ENCODE measurements around the gene GRIN3B. TPM values are rescaled to one million over a fixed set of nuclear protein-coding genes. Genes with fewer than 3 reads are reported as not detected.
"Not testable (repeated sequence)": the region's sequence is repeated elsewhere in the genome, so short reads cannot be mapped to it uniquely, and the experiment has no call there.

GRIN3B gene
- polyA plus RNA-seq (2012; ENCODE audit: low read depth, missing spikeins): 0.06 TPM

DNA sequence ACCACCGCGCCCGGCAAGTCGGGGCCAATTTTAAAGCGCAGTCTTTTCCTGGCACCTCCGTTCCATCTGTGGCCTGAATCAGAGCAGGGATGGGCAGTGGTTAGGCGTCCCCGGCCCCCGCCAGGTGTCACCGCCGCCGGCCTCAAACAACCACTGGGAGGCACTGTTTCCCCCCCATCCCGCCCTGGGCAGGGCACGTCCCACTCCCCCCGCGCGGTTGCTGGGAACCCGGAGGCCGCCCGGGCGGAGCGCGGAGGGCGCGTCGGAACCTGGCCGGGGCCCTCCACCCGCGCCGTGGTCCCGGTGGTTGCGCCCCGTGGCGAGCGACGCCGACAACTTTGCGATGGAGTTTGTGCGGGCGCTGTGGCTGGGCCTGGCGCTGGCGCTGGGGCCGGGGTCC, at the start of gene GRIN3B:
TSS of gene GRIN3B (plus strand) at position 325 of the 400 bp plus-strand sequence. CDS start at position 344, 19 bp downstream.
- FAIRE-seq (no peak), DNase-seq (ENCODE audit: insufficient read length, low spot score) (peak; percentile 83)
- TF ChIP-seq POU2F2 (IDR thresholded peaks at IDR 0.05; ENCODE audit: low read depth, low read length) (no peak), POLR2AphosphoS5 (IDR thresholded peaks at IDR 0.05; ENCODE audit: low read depth, low read length) (no peak), TAF1 (IDR thresholded peaks at IDR 0.05; ENCODE audit: low read depth, low read length) (no peak), PAX5 (IDR thresholded peaks at IDR 0.05; ENCODE audit: insufficient read depth, low read length, severe bottlenecking) (no peak), POLR2A (IDR thresholded peaks at IDR 0.05; ENCODE audit: low read depth, low read length) (no peak), SPI1 (IDR thresholded peaks at IDR 0.05; ENCODE audit: low read depth, low read length) (no peak)

DNA sequence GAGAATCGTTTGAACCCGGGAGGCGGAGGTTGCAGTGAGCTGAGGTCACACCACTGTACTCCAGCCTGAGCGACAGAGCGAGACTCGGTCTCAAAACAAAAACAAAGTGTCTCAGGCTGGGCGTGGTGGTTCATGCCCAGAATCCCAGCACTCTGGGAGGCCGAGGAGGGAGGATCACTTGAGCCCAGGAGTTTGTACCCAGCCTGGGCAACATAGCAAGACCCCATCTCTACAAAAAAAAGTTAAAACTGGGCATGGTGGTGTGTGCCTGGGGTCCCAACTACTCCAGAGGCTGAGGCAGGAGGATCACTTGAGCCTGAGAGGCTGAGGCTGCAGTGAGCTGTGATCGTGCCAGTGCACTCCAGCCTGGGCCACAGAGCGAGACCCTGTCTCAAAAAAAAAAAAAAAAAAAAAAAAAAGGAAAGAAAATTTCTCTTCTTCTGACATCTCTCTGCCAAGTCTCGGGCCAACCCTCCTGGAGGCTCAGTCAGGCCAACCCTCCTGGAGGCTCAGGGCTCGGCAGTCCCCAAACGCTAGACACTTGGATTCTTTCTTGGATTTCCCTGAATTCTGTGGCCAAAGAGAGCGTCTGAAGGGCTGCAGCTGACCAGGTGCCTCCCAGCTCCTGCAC, 48.1 kb upstream of the GRIN3B start:
- TF ChIP-seq POLR2A (IDR thresholded peaks at IDR 0.05; ENCODE audit: low read depth, low read length) (0 out of 2 replicates have a peak, but pooled peaks have one; percentile 23), POLR2AphosphoS5 (IDR thresholded peaks at IDR 0.05; ENCODE audit: low read depth, low read length) (no peak), POU2F2 (IDR thresholded peaks at IDR 0.05; ENCODE audit: low read depth, low read length) (no peak)
- DNase-seq (ENCODE audit: insufficient read length, low spot score) (no peak), FAIRE-seq (peak; percentile 48)

DNA sequence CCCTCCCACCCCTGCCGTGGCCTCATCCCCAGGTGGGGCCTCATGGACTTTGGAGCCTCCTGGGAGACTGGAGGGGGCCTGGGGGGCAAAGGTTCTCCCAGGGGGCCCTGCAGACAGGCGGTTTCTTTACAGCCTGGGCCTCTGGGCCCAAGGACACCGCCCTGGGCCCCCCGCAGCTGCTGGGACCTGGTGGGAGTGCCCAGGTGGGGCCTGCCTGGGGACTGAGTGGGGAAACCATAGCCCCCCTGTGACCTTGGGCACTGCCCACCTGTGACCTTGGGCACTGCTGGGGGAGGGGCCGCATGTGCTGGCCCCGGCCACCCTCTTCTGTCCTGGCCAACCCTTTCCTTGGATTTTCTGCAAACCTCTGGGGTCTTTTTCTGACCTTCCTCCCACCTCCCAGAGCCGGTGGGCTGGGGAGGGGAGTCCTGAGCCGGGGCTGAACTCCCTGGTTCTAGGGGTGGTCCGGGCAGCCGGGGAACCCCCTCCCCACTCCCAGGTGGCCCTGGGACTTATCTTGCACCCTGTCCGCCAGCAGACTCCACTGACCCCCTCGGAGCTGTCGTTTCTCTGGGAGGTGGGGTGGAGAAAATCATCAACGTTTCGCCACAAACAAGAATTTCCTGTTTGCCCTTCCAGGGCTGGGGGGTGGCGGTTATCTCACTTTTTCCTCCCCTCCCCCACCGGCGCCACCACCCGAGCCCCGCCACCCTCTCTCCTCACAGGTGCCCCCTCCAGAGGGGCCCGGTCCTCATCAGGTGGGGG, 47.4 kb upstream of the GRIN3B start:
- FAIRE-seq (peak; percentile 74), DNase-seq (ENCODE audit: insufficient read length, low spot score) (no peak)
- no peak for TF ChIP-seq TAF1 (IDR thresholded peaks at IDR 0.05; ENCODE audit: low read depth, low read length)
- TF ChIP-seq POU2F2 (IDR thresholded peaks at IDR 0.05; ENCODE audit: low read depth, low read length): no peak
- no peak for TF ChIP-seq PAX5 (IDR thresholded peaks at IDR 0.05; ENCODE audit: insufficient read depth, low read length, severe bottlenecking)
- no peak for TF ChIP-seq POLR2AphosphoS5 (IDR thresholded peaks at IDR 0.05; ENCODE audit: low read depth, low read length)
- TF ChIP-seq POLR2A (IDR thresholded peaks at IDR 0.05; ENCODE audit: low read depth, low read length): no peak
- TF ChIP-seq SPI1 (IDR thresholded peaks at IDR 0.05; ENCODE audit: low read depth, low read length): no peak

DNA sequence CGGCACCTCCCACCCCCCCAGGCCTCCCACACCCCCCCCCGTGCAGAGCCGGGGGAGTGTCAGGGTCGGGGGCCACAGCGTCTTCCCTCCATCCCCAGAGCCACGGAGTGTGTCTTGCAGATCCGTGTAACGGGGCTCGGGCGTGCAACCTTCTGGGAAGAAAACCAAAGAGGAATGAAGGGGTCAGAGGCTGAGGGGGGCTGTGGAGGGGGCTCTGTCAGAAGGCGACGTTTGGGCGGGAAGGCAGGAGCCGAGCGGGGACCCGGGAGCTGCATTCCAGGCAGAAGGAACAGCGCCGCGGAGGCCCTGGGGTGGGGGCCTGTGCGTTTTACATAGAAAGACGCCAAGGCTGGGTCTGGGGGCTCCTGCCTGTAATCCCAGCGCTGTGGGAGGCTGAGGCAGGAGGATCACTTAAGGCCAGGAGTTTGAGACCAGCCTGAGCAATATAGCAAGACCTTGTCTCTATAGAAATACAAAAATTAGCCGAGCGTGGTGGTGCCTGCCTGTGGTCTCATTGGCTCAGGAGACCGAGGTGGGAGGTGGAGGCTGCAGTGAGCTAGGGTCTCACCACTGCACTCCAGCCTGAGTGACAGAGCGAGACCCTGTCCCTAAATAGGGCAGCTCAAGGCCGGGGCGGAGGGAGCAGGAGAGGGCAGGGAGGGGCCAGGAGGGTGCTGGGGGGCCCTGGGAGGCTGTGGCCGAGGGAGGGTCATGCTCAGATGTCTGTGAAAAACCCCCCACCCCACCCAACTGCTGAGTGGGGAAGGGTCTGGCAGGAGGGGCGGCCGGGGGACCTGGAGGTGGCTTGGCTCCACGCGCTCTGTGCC, 46.6 kb upstream of the GRIN3B start:
- DNase-seq (ENCODE audit: insufficient read length, low spot score) (no peak), FAIRE-seq (no peak)
- TF ChIP-seq PAX5 (IDR thresholded peaks at IDR 0.05; ENCODE audit: insufficient read depth, low read length, severe bottlenecking): no peak

DNA sequence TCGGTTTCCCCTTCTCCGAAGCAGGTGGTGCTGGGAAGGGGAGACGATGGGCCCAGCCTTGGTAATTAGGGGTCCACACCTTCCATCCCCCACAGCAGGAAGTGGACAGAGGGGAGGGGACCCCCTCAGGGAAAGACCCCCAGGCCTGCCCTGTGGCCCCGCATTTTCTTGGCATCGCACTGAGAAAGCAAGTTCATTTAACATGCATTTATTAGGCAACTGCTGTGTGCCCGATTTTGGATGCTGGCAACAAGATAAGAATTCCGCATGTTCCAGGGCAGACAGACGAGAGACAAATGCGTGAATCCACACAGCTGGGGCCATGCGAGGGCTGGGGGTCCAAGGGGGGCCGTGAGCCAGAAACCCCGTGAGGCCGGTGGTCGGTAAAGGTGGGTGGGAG, 45.9 kb upstream of the GRIN3B start:
- no peak for FAIRE-seq
- no peak for TF ChIP-seq POLR2A (IDR thresholded peaks at IDR 0.05; ENCODE audit: low read depth, low read length)
- TF ChIP-seq PAX5 (IDR thresholded peaks at IDR 0.05; ENCODE audit: insufficient read depth, low read length, severe bottlenecking): no peak
- no peak for DNase-seq (ENCODE audit: insufficient read length, low spot score)

DNA sequence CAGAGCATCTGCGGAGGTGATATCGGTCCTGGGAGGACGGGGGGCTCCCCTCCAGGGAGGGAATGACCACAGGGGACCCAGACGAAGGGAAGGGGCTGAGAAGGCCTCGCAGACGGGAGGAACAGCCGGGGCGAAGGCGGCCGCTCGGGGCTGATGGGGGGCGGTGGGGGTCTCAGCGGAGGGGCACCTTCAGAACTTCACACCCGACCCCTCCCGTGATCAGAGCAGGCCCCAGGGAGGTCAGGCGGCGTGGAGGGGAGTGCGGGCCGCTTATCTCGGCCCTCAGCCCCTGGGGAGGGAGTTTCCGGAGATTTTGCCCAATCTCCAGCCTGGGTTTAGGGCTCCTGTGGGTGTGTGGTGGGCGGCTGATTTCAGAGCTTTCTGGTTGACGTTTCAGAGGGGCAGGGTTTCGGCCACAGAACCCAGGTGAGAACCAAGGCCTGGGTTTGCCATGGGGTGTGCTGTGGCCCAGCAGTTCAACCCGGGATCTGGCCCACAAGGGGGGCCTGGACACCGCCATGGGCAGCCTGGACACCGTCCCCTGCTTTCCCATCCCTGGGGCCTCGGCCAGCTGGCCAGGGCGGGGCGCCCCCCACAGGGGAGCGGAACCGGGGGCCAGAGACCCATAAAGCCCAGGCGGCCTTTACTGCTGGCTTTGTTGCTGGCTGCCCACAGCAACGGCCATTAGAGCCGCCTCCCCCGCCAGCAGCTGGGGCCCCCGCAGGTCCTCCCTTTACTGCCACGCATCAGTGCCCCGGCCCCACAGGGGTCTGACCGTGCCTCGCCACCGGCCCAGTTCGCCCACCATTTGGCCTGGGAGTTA, 45.3 kb upstream of the GRIN3B start:
- DNase-seq (ENCODE audit: insufficient read length, low spot score) (no peak), FAIRE-seq (peak; percentile 77)
- TF ChIP-seq POLR2AphosphoS5 (IDR thresholded peaks at IDR 0.05; ENCODE audit: low read depth, low read length) (no peak), POU2F2 (IDR thresholded peaks at IDR 0.05; ENCODE audit: low read depth, low read length) (no peak), PAX5 (IDR thresholded peaks at IDR 0.05; ENCODE audit: insufficient read depth, low read length, severe bottlenecking) (no peak), TAF1 (IDR thresholded peaks at IDR 0.05; ENCODE audit: low read depth, low read length) (no peak), SPI1 (IDR thresholded peaks at IDR 0.05; ENCODE audit: low read depth, low read length) (no peak), POLR2A (IDR thresholded peaks at IDR 0.05; ENCODE audit: low read depth, low read length) (no peak)

DNA sequence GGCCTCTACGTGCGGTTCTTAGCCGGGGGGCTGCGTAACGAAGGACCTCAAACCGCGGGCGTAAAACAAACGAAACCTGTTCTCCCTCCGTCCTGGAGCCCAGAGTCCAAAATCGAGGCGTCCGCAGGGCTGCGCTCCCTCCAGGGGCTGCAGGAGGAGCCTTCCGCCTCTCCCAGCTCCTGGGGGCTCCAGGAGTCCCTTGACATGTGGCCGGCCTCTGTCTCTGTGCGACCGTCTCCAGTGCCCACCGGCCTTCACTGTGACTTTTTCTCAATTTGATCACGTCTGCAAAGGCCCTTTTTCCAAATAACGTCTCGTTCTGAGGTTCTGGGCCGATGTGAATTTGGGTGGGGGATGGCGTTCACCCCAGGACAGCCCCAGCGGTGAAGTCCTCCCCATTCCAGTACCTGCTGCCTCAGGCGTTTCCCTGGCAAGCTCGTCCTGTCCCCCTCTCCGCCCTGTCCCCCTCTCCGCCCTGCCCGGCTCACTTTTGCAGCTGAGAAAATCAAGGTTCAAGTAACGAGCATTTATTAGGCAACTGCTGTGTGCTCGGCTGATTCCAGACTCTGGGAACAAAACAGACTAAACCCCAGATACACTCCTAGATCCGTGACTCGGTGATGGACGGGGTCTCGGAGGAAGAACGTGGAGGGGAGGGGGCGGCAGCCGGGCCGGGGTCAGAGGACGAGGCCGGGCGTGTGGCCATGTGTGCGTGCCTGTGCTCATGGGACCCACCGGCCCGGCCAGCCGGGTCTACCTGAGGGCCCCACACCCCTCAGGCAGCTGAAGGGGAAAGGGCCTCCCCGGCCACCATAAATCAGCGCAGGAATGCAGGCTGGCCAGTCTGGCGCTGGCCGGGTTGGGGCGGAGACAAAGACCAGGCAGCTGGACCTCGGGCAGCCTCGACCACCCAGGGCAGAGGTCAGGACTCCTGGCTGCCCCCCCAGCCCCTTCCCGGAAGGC, 44.1 kb upstream of the GRIN3B start:
- no peak for DNase-seq (ENCODE audit: insufficient read length, low spot score)
- no peak for FAIRE-seq
- no peak for TF ChIP-seq POLR2A (IDR thresholded peaks at IDR 0.05; ENCODE audit: low read depth, low read length)
- no peak for TF ChIP-seq SPI1 (IDR thresholded peaks at IDR 0.05; ENCODE audit: low read depth, low read length)
- no peak for TF ChIP-seq PAX5 (IDR thresholded peaks at IDR 0.05; ENCODE audit: insufficient read depth, low read length, severe bottlenecking)
- TF ChIP-seq POLR2AphosphoS5 (IDR thresholded peaks at IDR 0.05; ENCODE audit: low read depth, low read length): no peak
- TF ChIP-seq TAF1 (IDR thresholded peaks at IDR 0.05; ENCODE audit: low read depth, low read length): no peak
- no peak for TF ChIP-seq POU2F2 (IDR thresholded peaks at IDR 0.05; ENCODE audit: low read depth, low read length)

GRCh38 chr19:956766-957440, 43.3 kb upstream of the GRIN3B start:
- no peak for DNase-seq (ENCODE audit: insufficient read length, low spot score)
- TF ChIP-seq PAX5 (IDR thresholded peaks at IDR 0.05; ENCODE audit: insufficient read depth, low read length, severe bottlenecking): no peak
- TF ChIP-seq POLR2A (IDR thresholded peaks at IDR 0.05; ENCODE audit: low read depth, low read length): no peak
- TF ChIP-seq POU2F2 (IDR thresholded peaks at IDR 0.05; ENCODE audit: low read depth, low read length): no peak
- no peak for TF ChIP-seq TAF1 (IDR thresholded peaks at IDR 0.05; ENCODE audit: low read depth, low read length)
- no peak for TF ChIP-seq SPI1 (IDR thresholded peaks at IDR 0.05; ENCODE audit: low read depth, low read length)
- no peak for TF ChIP-seq POLR2AphosphoS5 (IDR thresholded peaks at IDR 0.05; ENCODE audit: low read depth, low read length)
- no peak for FAIRE-seq

GRCh38 chr19:957578-957977, 42.6 kb upstream of the GRIN3B start:
- not testable (repeated sequence) for FAIRE-seq; DNase-seq (ENCODE audit: insufficient read length, low spot score)

Data from GM12891 (cell line).